Parathyroid adenoma (tissue), 2 donors: Measurements from ENCODE around the gene GPR155.
"Not testable (repeated sequence)": the region's sequence is repeated elsewhere in the genome, so short reads cannot be mapped to it uniquely, and the experiment has no call there.

Experiments
- H2AFZ ChIP-seq: fragments of 300-600 bp; sonication (generic); one replicate; pipeline ENCODE4 v1.7.0; 2017; ENCODE audit warnings: antibody characterized with exemption, mild to moderate bottlenecking
- H3K27ac ChIP-seq: fragments of 300-600 bp; sonication (generic); one replicate; pipeline ENCODE4 v1.7.0; 2017
- H3K27me3 ChIP-seq: fragments of 300-600 bp; sonication (generic); one replicate; pipeline ENCODE4 v1.7.0; 2017; ENCODE audit warnings: low read length; ENCODE audit not compliant: control insufficient read depth, insufficient read depth
- H3K36me3 ChIP-seq: fragments of 300-600 bp; sonication (generic); one replicate; pipeline ENCODE4 v1.7.0; 2017; ENCODE audit warnings: low read length; ENCODE audit not compliant: control insufficient read depth, insufficient read depth
- H3K4me1 ChIP-seq: fragments of 300-600 bp; sonication (generic); one replicate; pipeline ENCODE4 v1.7.0; 2017; ENCODE audit warnings: control low read depth
- H3K4me2 ChIP-seq: fragments of 300-600 bp; sonication (generic); one replicate; pipeline ENCODE4 v1.7.0; 2017; ENCODE audit warnings: low read length
- H3K4me3 ChIP-seq: fragments of 300-600 bp; sonication (generic); one replicate; pipeline ENCODE4 v1.7.0; 2017; ENCODE audit warnings: low read depth, low read length
- H3K79me2 ChIP-seq: fragments of 300-600 bp; sonication (generic); one replicate; pipeline ENCODE4 v1.7.0; 2017; ENCODE audit warnings: control low read depth
- H3K9ac ChIP-seq: fragments of 300-600 bp; sonication (generic); one replicate; pipeline ENCODE4 v1.7.0; 2017; ENCODE audit warnings: mild to moderate bottlenecking
- H3K9me3 ChIP-seq: fragments of 300-600 bp; sonication (generic); one replicate; pipeline ENCODE4 v1.7.0; 2017; ENCODE audit warnings: low read length; ENCODE audit not compliant: control insufficient read depth
- TF ChIP-seq, protein P1 (sequence below): fragments of 300-600 bp; sonication (generic); IDR thresholded peaks from one replicate; pipeline ENCODE4 v1.7.0; 2017; ENCODE audit warnings: antibody characterized with exemption, mild to moderate bottlenecking
- donor health status: primary hyperparathyroidism.

GPR155 gene

DNA sequence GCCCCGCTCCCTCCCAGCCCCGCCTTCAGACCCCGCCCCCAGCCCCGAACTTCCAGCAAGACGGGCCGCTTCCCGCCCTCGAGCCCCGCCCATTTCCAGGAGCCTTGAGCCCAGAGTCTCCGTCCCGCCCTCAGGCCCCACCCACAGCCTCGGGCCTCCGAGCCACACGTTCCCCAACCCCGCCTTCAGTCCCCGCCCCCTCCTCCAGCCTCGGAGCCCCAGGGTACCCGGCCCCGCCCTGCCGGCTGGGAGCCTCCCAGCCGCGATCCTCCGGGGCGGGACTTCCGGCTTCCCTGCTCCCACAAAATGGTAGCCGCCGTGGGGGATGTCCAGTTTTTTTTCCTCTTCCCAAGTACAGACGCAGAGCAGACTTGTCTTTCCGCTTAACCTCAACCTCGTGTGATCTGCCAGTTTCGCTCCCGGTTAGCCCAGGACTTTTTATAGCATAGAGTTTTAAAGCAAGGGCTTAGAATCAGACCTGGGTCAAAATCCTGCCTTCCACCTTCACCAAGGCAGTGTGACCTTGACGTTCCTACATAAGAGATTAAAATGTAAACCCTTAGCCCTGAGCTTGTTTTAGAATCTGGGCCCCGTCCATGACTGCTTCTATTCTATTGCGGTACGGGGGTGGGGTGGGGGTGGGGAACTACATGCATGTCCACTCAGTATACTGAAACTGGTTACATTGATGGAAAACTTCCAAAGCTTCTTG lies 435 bp upstream of the GPR155 start:
- H3K9ac ChIP-seq, result no peak overlapping the region
- H3K27ac ChIP-seq, result peak overlapping the region; percentile 91
- H3K4me3 ChIP-seq, result peak overlapping the region; percentile 88
- H3K79me2 ChIP-seq, result no peaks in the 10 kb centered on the region
- no peaks in the 10 kb centered on the region for H3K27me3 ChIP-seq
- no peaks in the 10 kb centered on the region for H3K36me3 ChIP-seq
- H3K9me3 ChIP-seq, result no peaks in the 10 kb centered on the region
- peak overlapping the region; percentile 88 for H3K4me2 ChIP-seq
- no peaks in the 10 kb centered on the region for H3K4me1 ChIP-seq
- TF ChIP-seq, protein P1, sequence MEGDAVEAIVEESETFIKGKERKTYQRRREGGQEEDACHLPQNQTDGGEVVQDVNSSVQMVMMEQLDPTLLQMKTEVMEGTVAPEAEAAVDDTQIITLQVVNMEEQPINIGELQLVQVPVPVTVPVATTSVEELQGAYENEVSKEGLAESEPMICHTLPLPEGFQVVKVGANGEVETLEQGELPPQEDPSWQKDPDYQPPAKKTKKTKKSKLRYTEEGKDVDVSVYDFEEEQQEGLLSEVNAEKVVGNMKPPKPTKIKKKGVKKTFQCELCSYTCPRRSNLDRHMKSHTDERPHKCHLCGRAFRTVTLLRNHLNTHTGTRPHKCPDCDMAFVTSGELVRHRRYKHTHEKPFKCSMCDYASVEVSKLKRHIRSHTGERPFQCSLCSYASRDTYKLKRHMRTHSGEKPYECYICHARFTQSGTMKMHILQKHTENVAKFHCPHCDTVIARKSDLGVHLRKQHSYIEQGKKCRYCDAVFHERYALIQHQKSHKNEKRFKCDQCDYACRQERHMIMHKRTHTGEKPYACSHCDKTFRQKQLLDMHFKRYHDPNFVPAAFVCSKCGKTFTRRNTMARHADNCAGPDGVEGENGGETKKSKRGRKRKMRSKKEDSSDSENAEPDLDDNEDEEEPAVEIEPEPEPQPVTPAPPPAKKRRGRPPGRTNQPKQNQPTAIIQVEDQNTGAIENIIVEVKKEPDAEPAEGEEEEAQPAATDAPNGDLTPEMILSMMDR, result no peak
- peak overlapping the region; percentile 98 for H2AFZ ChIP-seq

DNA sequence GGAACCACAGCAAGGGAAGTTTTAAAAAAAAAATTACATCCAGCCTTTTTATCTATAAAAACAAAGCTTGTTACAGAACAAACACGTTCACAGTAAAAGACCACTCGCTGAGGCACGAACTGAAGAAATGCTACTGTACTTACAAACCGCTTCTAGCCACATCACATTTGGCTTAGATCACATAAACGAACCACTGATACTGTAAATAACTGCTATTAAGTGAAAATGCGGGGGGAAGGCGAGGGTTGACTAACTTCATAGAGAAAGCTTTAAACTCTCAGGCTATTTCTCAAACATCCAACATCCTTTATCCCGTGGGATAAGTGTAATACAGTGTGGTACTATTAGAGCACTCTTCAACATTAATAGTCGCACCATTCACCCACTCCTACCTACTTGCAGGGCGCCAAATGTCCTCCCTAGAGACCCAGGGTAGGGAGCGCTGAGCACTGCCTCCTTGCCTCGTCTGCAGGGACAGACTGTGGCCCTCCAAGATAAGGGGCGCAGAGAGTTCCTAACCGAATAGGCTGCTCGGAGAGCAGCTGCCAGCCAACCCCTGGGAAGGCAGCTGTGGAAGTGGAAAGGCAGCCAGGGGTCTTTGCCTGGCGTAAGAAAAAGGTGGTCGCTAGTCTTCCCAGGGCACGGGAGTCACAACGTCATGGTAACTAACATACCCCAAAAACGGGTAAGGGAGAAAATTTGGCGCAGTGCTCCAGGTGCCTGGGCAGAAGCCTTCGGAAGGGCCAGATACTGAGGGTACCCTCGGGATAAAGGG lies 854 bp downstream of the GPR155 start:
- H3K27ac ChIP-seq, result peak overlapping the region; percentile 40
- H3K4me1 ChIP-seq, result no peaks in the 10 kb centered on the region
- TF ChIP-seq, protein P1, result no peak
- H3K27me3 ChIP-seq, result no peaks in the 10 kb centered on the region
- peak overlapping the region; percentile 93 for H3K4me2 ChIP-seq
- no peaks in the 10 kb centered on the region for H3K79me2 ChIP-seq
- H2AFZ ChIP-seq, result peak overlapping the region; percentile 74
- H3K9me3 ChIP-seq, result no peaks in the 10 kb centered on the region
- H3K36me3 ChIP-seq, result no peaks in the 10 kb centered on the region
- peak overlapping the region; percentile 88 for H3K4me3 ChIP-seq
- H3K9ac ChIP-seq, result no peak overlapping the region

DNA sequence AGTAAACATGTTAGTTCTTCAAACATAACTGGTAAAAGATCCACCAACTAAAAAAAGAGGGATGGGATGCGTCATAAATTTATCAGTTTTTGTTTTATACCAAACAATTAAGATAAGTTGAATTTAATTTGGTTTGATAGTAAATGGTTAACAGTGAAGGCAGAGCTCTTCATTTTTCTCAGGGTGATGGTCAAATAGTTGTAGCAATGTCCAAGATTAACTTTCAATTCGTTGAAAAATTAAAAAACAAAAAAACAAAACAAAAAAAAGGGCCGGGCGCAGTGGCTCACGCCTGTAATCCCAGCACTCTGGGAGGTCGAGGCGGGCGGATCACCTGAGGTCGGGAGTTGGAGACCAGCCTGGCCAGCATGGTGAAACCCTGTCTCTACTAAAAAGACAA lies 1.8 kb downstream of the GPR155 start:
- H3K4me2 ChIP-seq, H2AFZ ChIP-seq, H3K9me3 ChIP-seq, H3K36me3 ChIP-seq, H3K79me2 ChIP-seq, H3K4me3 ChIP-seq, H3K9ac ChIP-seq, H3K4me1 ChIP-seq, H3K27ac ChIP-seq, H3K27me3 ChIP-seq: not testable (repeated sequence)

DNA sequence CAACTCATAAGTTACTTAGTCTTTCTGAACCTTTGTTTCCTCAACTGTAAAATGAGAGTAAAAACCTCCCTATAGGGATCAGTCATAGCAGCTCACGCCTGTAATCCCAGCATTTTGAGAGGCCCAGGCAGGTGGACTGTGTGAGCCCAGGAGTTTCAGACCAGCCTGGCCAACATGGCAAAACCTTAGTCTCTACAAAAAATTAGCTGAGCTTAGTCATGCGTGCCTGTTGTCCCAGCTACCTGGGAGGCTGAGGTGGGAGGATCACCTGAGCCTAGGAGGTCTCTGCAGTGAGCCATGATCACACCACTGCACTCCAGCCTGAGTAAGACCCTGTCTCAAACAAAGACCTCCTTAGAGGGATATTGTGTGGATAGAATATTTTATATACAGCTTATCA lies 2.3 kb downstream of the GPR155 start:
- Histone ChIP-seq H3K4me1 (no peaks in the 10 kb centered on the region), H3K36me3 (no peaks in the 10 kb centered on the region), H3K9ac (no peak overlapping the region), H2AFZ (no peak overlapping the region), H3K9me3 (no peaks in the 10 kb centered on the region), H3K79me2 (no peaks in the 10 kb centered on the region), H3K4me3 (no peak overlapping the region), H3K4me2 (no peak overlapping the region), H3K27me3 (no peaks in the 10 kb centered on the region), H3K27ac (no peak overlapping the region)
- TF ChIP-seq, protein P1, result no peak

DNA sequence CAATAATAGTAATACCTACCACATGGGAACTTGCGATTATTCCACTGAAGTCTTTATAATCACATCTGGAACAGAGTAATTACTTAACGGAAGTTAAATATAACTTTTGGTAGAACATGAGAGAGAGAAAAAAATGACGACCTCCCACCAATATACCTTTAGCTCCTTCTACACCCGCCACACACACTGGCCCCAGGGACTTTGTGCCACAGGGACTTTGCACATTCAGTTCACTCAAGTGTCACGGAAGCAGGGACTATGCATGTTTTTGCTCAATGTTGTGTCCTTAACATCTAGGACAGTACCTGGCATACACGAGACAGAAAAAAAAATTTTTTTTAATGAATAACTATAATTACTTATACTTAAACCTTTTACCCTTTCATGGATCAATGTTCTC lies 4.0 kb downstream of the GPR155 start:
- Histone ChIP-seq H3K36me3 (no peaks in the 10 kb centered on the region), H3K9ac (no peak overlapping the region)

More for the DNA sequence above, 4.0 kb downstream of the GPR155 start:
- Histone ChIP-seq H3K27ac (no peak overlapping the region), H3K4me1 (no peaks in the 10 kb centered on the region), H3K4me2 (no peak overlapping the region), H3K4me3 (no peak overlapping the region), H3K27me3 (no peaks in the 10 kb centered on the region), H2AFZ (no peak overlapping the region), H3K9me3 (no peaks in the 10 kb centered on the region), H3K79me2 (no peaks in the 10 kb centered on the region)
- TF ChIP-seq, protein P1, result no peak
